BE2C (cell line): ENCODE data around the gene CLSTN3.

Source experiments
- DNase-seq: peaks from one replicate; pipeline ENCODE4 v3.0.0-alpha.2; 2020
- H3K27me3 ChIP-seq: fragments of 250-450 bp; sonication (Bioruptor Pico); 2 replicates; pipeline ENCODE4 v1.5.1; 2020; ENCODE audit warnings: mild to moderate bottlenecking
- H3K36me3 ChIP-seq: fragments of 250-450 bp; sonication (Bioruptor Pico); 2 replicates; pipeline ENCODE4 v1.5.1; 2020; ENCODE audit warnings: mild to moderate bottlenecking
- H3K4me1 ChIP-seq: fragments of 250-450 bp; sonication (Bioruptor Pico); 2 replicates; pipeline ENCODE4 v1.5.1; 2020
- H3K4me3 ChIP-seq: 2 replicates; pipeline ENCODE4 v1.5.1; 2011; ENCODE audit warnings: low read depth, low read length
- H3K9me3 ChIP-seq: fragments of 250-450 bp; sonication (Bioruptor Pico); 2 replicates; pipeline ENCODE4 v1.5.1; 2020
- TF ChIP-seq, protein P1 (sequence below): IDR thresholded peaks from 2 replicates; pipeline ENCODE4 v1.5.1; 2012; ENCODE audit warnings: mild to moderate bottlenecking, low read depth, low read length

CLSTN3 gene

DNA sequence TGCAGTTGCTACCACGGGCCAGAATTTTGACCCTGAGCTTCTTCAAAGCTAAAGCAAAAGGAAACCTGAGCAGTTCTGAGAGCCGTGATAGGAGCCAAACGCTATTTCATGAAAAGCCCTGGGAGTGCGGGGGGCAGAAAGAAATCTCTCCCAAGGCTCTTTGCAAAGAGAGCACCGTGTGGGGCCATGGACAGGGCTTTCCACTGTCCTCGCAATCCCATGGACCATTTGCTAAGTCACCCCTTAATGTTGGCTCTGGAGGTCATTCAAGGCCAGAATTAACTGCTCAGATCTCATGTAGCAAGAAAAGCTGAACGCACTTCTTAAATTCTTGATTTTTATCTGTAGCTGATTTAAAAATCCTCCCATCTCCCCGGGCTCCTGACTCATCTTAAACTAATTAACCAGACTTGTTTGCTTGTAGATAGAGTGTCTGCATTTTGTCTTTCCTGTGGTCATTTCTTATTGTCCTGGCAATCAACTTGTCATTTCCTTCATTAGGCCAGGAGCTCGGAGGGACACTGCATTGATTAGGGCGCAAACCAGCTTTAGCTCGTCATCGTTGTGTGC lies 24.8 kb downstream of the CLSTN3 start:
- DNase-seq, result no peak
- TF ChIP-seq, protein P1, sequence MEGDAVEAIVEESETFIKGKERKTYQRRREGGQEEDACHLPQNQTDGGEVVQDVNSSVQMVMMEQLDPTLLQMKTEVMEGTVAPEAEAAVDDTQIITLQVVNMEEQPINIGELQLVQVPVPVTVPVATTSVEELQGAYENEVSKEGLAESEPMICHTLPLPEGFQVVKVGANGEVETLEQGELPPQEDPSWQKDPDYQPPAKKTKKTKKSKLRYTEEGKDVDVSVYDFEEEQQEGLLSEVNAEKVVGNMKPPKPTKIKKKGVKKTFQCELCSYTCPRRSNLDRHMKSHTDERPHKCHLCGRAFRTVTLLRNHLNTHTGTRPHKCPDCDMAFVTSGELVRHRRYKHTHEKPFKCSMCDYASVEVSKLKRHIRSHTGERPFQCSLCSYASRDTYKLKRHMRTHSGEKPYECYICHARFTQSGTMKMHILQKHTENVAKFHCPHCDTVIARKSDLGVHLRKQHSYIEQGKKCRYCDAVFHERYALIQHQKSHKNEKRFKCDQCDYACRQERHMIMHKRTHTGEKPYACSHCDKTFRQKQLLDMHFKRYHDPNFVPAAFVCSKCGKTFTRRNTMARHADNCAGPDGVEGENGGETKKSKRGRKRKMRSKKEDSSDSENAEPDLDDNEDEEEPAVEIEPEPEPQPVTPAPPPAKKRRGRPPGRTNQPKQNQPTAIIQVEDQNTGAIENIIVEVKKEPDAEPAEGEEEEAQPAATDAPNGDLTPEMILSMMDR, result no peak
- Histone ChIP-seq H3K9me3 (no peaks in the 10 kb centered on the region), H3K36me3 (no peaks in the 10 kb centered on the region), H3K4me1 (peaks cover 13% of the 10 kb centered on the region), H3K27me3 (no peaks in the 10 kb centered on the region), H3K4me3 (no peak overlapping the region)

GRCh38 chr12:7155471-7156034 lies 25.4 kb downstream of the CLSTN3 start:
- no peaks in the 10 kb centered on the region for H3K9me3 ChIP-seq
- DNase-seq, result peak; percentile 47
- H3K36me3 ChIP-seq, result no peaks in the 10 kb centered on the region
- TF ChIP-seq, protein P1, result no peak
- H3K4me1 ChIP-seq, result peaks cover 13% of the 10 kb centered on the region
- H3K27me3 ChIP-seq, result no peaks in the 10 kb centered on the region
- no peak overlapping the region for H3K4me3 ChIP-seq

- Histone ChIP-seq H3K36me3 (no peaks in the 10 kb centered on the region), H3K27me3 (no peaks in the 10 kb centered on the region), H3K9me3 (no peaks in the 10 kb centered on the region), H3K4me1 (peaks cover 13% of the 10 kb centered on the region), H3K4me3 (no peak overlapping the region)
- TF ChIP-seq, protein P1, result no peak
- no peak for DNase-seq
Measured at GRCh38 chr12:7156259-7157197, 26.4 kb downstream of the CLSTN3 start.

DNA sequence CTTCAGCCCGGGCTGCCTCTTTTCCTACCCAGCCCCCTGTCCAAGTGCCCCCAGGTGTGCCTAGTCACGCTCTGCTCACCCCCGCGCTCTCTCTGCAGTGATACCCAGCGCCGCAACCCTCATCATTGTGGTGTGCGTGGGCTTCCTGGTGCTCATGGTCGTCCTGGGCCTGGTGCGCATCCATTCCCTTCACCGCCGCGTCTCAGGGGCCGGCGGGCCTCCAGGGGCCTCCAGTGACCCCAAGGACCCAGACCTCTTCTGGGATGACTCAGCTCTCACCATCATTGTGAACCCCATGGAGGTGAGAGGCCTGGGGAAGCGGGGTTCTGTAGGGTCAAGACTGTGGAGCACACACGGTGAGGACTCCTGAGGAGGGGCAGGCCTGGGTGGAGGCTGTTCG lies 27.2 kb downstream of the CLSTN3 start:
- Histone ChIP-seq H3K4me3 (no peak overlapping the region), H3K36me3 (no peaks in the 10 kb centered on the region), H3K4me1 (peaks cover 13% of the 10 kb centered on the region), H3K9me3 (no peaks in the 10 kb centered on the region), H3K27me3 (no peaks in the 10 kb centered on the region)
- DNase-seq, result no peak
- TF ChIP-seq, protein P1, result no peak

DNA sequence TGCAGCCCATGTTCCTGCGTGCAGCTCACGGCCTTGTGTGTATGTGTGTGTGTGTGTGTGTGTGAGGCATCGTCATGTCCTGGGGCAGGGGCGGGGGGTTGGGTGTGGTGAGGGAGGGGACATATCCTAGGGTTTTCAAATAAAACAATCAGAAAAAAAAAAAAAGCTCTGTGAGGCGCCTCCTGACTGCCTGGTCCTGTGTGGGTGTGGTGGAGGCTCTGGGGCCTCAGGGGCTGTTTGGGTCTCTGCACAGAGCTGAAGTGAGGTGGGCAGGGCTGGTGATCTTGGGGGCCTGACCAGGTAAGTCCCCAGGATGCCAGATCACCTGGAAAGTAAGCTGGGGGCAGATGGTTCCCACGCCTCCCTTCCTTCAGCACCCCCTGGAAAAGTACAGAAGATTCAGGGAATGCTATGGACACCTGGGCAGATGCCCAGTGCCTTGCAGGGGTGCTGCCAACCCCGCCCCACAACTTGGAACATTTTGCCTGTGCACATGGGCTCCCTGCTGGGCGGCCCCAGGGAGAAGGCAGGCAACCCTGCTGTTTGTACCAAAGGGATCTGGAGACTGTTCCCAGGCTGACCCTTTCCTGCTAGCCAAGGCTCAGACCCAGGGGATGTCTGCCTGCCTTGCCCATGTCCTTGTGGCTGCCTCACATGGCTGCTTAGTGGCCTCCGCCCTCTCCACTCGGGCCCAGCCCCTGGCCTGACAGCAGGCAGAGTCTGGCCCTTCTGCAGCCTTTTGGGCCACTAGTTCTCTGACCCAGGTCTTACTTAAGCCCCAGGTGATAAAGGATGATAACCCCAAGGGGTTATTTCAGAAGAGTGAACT lies 28.8 kb downstream of the CLSTN3 start:
- TF ChIP-seq, protein P1, result no peak
- H3K4me1 ChIP-seq, result peaks cover 13% of the 10 kb centered on the region

More for the DNA sequence above, 28.8 kb downstream of the CLSTN3 start:
- Histone ChIP-seq H3K4me3 (no peak overlapping the region), H3K36me3 (no peaks in the 10 kb centered on the region), H3K27me3 (no peaks in the 10 kb centered on the region), H3K9me3 (no peaks in the 10 kb centered on the region)
- no peak for DNase-seq
